ENCODE measurements around the gene UBE2L6.

The UBE2L6 gene

GRCh38 chr11:57506522-57506921 lies 61.0 kb downstream of the UBE2L6 start:
- H3K4me3 ChIP-seq (ENCODE audit: low read depth, low read length), result no peak overlapping the region
- no peak for TF ChIP-seq CTCF (IDR thresholded peaks at IDR 0.05; ENCODE audit: low read depth, low read length)

- no peak for TF ChIP-seq CTCF (IDR thresholded peaks at IDR 0.05; ENCODE audit: low read depth, low read length)
- no peak overlapping the region for H3K4me3 ChIP-seq (ENCODE audit: low read depth, low read length)
Observed at GRCh38 chr11:57504511-57504910, 63.0 kb downstream of the UBE2L6 start.

- TF ChIP-seq CTCF (IDR thresholded peaks at IDR 0.05; ENCODE audit: low read depth, low read length), result no peak
- H3K4me3 ChIP-seq (ENCODE audit: low read depth, low read length), result no peak overlapping the region
Observed at GRCh38 chr11:57502870-57503269, 64.6 kb downstream of the UBE2L6 start.

- H3K4me3 ChIP-seq (ENCODE audit: low read depth, low read length), result no peak overlapping the region
- no peak for TF ChIP-seq CTCF (IDR thresholded peaks at IDR 0.05; ENCODE audit: low read depth, low read length)
Observed at GRCh38 chr11:57502376-57502775, 65.1 kb downstream of the UBE2L6 start.

GRCh38 chr11:57501953-57502352 lies 65.5 kb downstream of the UBE2L6 start:
- TF ChIP-seq CTCF (IDR thresholded peaks at IDR 0.05; ENCODE audit: low read depth, low read length), result no peak
- H3K4me3 ChIP-seq (ENCODE audit: low read depth, low read length), result no peak overlapping the region

All from WI38 (cell line).